ENCODE data around the gene PIGP. TPM values are rescaled to one million over a fixed set of nuclear protein-coding genes. Genes with fewer than 3 reads are reported as not detected.
A peak's percentile ranks its signal among the peaks of the same experiment; 100 is the strongest.

The PIGP gene
- total and polyA plus RNA-seq, 2 of the 13 experiments (the other 11 are each of a cell fraction or from before 2014, with no cell fraction given), result 14.8 to 33.4 TPM

GRCh38 chr21:37072274-37072987 lies 440 bp downstream of the PIGP start (continued):
- TF ChIP-seq, protein P1, sequence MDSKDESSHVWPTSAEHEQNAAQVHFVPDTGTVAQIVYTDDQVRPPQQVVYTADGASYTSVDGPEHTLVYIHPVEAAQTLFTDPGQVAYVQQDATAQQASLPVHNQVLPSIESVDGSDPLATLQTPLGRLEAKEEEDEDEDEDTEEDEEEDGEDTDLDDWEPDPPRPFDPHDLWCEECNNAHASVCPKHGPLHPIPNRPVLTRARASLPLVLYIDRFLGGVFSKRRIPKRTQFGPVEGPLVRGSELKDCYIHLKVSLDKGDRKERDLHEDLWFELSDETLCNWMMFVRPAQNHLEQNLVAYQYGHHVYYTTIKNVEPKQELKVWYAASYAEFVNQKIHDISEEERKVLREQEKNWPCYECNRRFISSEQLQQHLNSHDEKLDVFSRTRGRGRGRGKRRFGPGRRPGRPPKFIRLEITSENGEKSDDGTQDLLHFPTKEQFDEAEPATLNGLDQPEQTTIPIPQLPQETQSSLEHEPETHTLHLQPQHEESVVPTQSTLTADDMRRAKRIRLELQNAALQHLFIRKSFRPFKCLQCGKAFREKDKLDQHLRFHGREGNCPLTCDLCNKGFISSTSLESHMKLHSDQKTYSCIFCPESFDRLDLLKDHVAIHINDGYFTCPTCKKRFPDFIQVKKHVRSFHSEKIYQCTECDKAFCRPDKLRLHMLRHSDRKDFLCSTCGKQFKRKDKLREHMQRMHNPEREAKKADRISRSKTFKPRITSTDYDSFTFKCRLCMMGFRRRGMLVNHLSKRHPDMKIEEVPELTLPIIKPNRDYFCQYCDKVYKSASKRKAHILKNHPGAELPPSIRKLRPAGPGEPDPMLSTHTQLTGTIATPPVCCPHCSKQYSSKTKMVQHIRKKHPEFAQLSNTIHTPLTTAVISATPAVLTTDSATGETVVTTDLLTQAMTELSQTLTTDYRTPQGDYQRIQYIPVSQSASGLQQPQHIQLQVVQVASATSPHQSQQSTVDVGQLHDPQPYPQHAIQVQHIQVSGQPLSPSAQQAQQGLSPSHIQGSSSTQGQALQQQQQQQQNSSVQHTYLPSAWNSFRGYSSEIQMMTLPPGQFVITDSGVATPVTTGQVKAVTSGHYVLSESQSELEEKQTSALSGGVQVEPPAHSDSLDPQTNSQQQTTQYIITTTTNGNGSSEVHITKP (CRISPR knock-in tag; IDR thresholded peaks at IDR 0.05; ENCODE audit: low read depth), result 0 out of 2 replicates have a peak, but pooled peaks have one; percentile 49
- TF ChIP-seq ZNF546 (CRISPR knock-in tag; conservative IDR thresholded peaks at IDR 0.05), result no peak; the same call in 1 of the 2 replicates
- TF ChIP-seq ZNF674 (CRISPR knock-in tag; IDR thresholded peaks at IDR 0.05; ENCODE audit: low read depth), result no peak
- TF ChIP-seq HMGXB3 (CRISPR knock-in tag; IDR thresholded peaks at IDR 0.05; ENCODE audit: borderline replicate concordance), result no peak
- TF ChIP-seq TCF7L2 (IDR thresholded peaks at IDR 0.05; ENCODE audit: low read depth, low read length), result no peak
- TF ChIP-seq, protein P2, sequence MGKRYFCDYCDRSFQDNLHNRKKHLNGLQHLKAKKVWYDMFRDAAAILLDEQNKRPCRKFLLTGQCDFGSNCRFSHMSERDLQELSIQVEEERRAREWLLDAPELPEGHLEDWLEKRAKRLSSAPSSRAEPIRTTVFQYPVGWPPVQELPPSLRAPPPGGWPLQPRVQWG (CRISPR knock-in tag; IDR thresholded peaks at IDR 0.05; ENCODE audit: borderline replicate concordance, low read depth), result no peak
- no peak for TF ChIP-seq ZSCAN31 (CRISPR knock-in tag; IDR thresholded peaks at IDR 0.05; ENCODE audit: low read depth)
- no peak for TF ChIP-seq SIX4 (CRISPR knock-in tag; IDR thresholded peaks at IDR 0.05)
- peak; percentile 50; the same call in 1 of the 2 replicates for TF ChIP-seq ZFAT (CRISPR knock-in tag; conservative IDR thresholded peaks at IDR 0.05)
- 0 out of 2 replicates have a peak, but pooled peaks have one; percentile 34 for TF ChIP-seq CHCHD3 (CRISPR knock-in tag; IDR thresholded peaks at IDR 0.05)
- TF ChIP-seq HDAC2 (CRISPR knock-in tag; IDR thresholded peaks at IDR 0.05), result peak; percentile 24; the same call in 1 of the 2 replicates
- no peak for TF ChIP-seq KLF11 (CRISPR knock-in tag; IDR thresholded peaks at IDR 0.05)
- TF ChIP-seq HNRNPLL (IDR thresholded peaks at IDR 0.05; ENCODE audit: low read depth, low read length, poor library complexity, severe bottlenecking), result peak; percentile 75
- TF ChIP-seq SKI (IDR thresholded peaks at IDR 0.05; ENCODE audit: partially characterized antibody), result no peak
- no peak for TF ChIP-seq FOXP1 (IDR thresholded peaks at IDR 0.05)
- 0 out of 2 replicates have a peak, but pooled peaks have one; percentile 4 for TF ChIP-seq FOXP1 (CRISPR knock-in tag; IDR thresholded peaks at IDR 0.05)
- TF ChIP-seq, protein P3, sequence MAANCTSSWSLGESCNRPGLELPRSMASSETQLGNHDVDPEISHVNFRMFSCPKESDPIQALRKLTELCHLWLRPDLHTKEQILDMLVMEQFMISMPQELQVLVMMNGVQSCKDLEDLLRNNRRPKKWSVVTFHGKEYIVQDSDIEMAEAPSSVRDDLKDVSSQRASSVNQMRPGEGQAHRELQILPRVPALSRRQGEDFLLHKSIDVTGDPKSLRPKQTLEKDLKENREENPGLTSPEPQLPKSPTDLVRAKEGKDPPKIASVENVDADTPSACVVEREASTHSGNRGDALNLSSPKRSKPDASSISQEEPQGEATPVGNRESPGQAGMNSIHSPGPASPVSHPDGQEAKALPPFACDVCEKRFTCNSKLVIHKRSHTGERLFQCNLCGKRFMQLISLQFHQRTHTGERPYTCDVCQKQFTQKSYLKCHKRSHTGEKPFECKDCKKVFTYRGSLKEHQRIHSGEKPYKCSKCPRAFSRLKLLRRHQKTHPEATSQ (CRISPR knock-in tag; IDR thresholded peaks at IDR 0.05; ENCODE audit: borderline replicate concordance), result no peak; the same call in 1 of the 2 replicates
- TF ChIP-seq, protein P4, sequence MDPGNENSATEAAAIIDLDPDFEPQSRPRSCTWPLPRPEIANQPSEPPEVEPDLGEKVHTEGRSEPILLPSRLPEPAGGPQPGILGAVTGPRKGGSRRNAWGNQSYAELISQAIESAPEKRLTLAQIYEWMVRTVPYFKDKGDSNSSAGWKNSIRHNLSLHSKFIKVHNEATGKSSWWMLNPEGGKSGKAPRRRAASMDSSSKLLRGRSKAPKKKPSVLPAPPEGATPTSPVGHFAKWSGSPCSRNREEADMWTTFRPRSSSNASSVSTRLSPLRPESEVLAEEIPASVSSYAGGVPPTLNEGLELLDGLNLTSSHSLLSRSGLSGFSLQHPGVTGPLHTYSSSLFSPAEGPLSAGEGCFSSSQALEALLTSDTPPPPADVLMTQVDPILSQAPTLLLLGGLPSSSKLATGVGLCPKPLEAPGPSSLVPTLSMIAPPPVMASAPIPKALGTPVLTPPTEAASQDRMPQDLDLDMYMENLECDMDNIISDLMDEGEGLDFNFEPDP (CRISPR knock-in tag; conservative IDR thresholded peaks at IDR 0.05), result no peak
